Liver (tissue), 3 donors: ENCODE data around the gene SEMA5A.

Experiments
- ATF3 ChIP-seq: IDR thresholded peaks from 2 replicates; pipeline ENCODE4 v1.6.1; 2016; ENCODE audit warnings: antibody characterized with exemption
- CTCF ChIP-seq: fragments of 150-350 bp; IDR thresholded peaks from 2 replicates; pipeline ENCODE4 v1.5.1; 2017; ENCODE audit warnings: improper control_type of control experiment, low read depth, low read length; ENCODE audit not compliant: missing input control
- MAX ChIP-seq: IDR thresholded peaks from 2 replicates; pipeline ENCODE4 v1.6.1; 2016; ENCODE audit warnings: antibody characterized with exemption
- REST ChIP-seq: IDR thresholded peaks from 2 replicates; pipeline ENCODE4 v1.6.1; 2016; ENCODE audit warnings: antibody characterized with exemption, mild to moderate bottlenecking
- TAF1 ChIP-seq: conservative IDR thresholded peaks from 2 replicates; pipeline ENCODE4 v1.6.1; 2016; ENCODE audit warnings: antibody characterized with exemption, mild to moderate bottlenecking
- donor health status: healthy.
- donor health status: healthy.

DNA sequence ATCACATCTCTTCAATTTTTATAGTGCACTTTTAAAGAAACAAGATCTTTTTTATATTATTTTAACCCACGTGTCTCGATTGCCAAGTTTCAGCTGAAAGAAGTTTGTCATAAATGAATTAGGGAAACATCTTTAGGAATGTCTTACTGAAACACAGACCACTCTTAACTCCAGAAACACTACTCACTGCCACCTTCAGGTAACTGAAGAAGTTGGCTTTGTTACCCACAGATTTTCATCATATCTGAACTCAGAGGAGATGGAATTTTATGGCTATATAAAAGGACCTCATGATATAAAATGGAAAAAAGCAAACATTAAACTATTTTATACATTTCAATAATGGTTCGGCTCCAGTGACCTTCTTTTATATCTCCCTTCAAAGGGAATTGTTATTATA is 158.0 kb downstream of the SEMA5A start:
- TF ChIP-seq ATF3 (no peak), CTCF (no peak), REST (no peak), MAX (no peak), TAF1 (no peak)
